ENCODE data around the gene CACNA1A.

The CACNA1A gene

DNA sequence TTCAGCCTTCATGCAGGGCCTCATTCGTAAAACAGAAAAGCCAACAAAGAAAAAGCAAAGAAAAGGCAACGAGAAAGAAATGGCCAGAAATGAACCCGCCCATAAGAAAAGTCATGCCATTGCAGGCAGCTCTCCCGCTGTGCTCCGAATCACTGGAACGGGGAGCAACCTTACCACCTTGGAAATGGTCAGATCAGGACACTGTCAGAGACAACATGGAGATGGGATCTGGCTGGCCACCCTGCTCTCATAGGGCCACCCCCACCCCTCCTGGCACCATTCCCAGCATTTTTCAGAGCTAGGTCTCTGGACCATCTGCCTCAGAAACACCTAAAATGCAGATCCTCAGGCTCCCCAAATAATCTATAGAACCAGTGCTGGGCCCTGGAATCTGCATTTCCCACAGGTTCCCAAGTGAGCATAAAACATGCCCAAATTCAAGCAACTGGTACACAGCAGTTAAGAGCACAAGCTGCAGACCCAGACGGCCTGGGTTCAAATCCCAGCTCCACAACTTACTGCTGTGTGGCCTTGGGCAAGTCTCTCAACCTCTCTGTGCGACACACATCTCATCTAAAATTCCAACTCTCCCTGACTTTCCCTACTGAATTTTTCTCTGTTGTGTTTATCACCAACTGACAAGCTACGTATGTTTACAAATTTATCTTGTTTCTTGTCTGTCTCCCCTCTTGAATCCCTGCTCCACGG lies 204.5 kb downstream of the CACNA1A start:
- no peak for DNase-seq

DNA sequence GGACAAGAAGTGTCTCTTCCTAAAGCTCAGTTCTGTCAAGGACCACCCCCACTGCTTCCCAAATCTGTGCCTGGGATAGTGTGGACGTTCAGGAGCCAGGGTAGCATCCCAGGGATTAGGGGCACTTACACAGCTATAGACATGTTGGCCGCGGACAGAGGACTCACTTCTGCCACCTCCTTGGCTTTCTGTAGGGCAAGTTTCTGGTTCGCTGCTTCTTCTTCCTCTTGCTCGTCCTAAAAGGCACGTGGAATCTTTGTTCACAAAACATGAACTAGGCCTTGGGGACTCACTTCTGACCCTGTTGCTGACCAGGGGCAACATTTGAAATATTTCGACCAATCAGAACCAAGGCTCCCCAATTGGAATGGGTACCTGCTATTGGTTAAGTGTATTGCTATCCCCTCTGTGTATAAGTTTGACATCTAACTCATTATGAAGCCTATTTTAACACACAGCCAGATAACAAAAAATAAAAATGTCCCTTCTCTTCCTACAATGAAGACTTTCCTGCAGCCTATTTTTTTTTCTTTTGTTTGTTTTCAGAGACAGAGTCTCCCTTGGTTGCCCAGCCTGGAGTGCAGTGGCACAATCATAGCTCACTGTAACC lies 205.8 kb downstream of the CACNA1A start:
- no peak for DNase-seq

DNA sequence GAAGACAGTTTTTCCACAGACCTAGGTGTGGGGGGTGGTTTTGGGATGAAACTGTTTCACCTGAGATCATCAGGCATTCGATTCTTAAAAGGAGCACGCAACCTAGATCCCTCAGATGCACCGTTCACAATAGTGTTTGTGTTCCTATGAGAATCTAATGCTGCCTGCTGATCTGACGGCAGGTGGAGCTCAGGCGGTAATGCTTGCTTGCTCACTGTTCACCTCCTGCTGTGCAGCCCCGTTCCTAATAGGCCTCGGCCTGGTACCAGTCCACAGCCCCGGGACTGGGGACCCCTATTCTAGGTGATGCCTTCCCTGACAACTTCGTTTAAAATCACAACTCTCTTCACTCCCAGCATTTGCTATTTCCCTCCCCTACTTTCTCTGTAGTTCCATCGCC lies 206.4 kb downstream of the CACNA1A start:
- DNase-seq, result no peak

DNA sequence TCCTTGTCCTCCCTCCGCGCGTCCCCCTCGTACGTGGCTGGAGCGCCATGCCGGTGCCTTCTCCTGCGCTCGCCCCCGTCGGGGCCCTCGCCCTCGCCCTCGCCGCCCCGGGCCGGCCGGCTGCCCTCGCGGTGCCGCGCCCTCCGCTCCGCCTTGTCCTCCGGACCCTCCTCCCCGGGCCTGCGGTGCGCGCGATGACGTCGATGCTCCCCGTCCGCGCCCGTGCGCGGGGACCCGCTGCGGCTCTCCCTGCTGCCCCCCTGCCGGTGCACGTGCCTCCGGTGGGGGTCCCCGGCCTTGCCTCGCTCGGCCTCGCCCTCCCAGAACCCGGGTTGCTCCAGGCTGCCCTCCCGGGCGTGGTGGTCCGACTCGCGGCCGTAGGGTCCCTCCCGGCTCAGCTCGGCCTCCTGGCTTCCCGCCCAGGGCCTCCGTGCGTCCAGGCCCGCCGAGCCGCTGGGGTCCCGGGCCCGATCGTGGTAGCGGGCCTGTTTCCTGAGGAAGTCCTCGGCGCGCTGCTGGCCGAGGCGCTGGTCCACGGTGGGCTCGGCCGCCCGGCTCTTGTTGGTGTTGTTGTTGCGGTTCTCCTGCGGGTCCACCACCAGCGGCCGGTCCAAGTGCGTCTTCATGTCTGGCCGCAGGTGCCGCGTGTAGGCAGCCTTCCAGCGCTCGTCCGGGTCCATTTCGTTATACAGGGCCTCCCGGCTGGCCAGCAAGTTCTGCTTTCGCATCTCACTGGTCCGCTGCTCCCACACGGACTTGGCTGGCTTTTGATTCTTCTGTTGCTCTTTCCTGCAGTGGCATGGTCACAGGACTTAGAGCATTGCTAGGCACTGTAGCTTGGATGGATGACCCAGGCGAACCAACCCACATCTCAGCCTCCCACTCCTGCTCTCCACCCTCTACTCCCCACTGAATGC lies 207.5 kb downstream of the CACNA1A start:
- no peak for DNase-seq

DNA sequence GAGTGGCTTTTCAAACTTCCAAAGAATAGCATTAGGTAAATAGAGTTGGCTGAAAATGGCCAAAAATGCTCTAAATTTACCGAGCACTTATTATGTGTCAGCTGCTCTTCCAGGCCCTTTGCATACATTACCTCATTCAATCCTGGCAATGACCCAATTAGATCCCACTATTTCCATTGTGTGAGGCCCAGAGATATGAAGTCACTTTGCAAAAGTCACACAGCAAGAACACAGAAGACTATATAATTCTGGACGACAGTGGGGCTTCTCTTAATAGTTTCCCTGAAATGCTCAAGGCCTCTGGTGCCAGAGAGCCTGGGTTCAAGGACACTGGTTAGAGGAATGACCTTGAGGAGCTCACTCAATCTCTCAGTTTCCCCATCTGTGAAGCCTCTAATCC lies 209.3 kb downstream of the CACNA1A start:
- no peak for DNase-seq

DNA sequence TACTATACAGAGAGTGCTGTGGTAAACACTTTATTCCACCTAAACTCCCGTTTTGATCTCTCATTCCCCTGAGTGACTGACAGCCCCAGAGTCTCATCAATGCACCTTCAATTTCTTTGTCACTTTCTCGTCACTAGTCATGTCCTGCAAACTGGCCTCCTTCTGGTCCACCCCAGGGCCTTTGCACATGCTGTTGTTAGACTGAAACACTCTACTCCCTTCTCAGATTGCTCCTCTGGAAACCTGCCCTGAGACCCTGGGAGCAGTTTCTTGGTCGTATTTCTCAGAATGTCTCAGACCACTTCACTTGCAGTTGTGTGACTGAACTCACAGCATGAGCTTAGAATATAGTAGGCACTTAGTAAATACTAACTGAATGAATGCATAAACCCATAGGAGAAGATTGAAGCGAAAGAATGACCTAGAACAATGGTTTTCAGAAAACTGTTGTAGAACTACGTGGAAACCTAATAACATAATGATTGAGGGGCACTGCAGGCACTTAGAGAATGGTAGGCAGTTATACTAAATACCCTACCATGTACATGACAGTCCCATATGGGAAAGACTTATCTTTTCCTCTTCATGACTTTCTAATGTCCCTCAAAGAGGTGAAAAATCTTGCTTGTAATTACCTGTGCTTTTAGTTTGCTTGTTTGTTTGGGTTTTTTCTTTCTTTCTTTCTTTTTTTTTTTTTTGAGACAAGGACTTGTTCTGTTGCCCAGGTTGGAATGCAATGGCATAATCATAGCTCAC lies 211.3 kb downstream of the CACNA1A start:
- no peak for DNase-seq

DNA sequence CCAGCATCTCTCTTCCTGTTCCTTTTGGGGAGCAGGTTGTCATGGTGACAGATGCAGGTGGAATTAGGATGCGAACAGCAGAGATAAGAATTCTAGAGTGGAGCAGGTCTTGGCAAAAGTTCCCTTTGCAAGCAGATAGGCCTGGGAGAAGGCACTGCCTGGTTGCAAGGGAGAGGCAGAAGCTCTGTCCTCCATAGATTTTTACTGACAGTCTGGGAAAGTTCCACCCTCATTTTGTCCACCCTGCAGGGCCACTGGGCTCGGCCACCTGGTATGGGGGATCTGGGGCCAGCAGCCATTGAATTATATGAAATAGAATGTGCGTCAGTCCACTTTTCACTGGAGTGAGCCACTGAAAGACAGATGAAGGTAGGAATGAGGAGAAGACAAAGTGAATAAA lies 214.4 kb downstream of the CACNA1A start:
- no peak for DNase-seq

DNA sequence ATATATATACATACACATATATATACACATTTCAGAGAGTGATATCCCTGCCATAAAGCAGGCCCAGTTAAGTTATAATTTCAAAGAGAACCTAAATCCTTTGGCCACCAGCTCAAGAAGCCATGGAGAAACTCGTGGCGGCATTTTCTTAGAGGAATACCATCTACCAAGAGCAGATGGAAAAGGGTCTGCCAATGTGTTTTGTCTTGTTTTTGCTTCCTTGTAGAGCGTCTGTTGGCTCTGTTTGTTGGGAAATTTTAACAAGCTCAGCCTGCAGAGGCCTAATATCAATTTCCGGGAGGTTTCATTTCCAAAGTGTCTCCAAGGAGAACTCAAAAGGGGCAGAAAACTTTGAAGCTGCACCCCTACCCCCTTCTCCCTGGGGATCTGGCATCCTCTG lies 215.5 kb downstream of the CACNA1A start:
- DNase-seq, result no peak

DNA sequence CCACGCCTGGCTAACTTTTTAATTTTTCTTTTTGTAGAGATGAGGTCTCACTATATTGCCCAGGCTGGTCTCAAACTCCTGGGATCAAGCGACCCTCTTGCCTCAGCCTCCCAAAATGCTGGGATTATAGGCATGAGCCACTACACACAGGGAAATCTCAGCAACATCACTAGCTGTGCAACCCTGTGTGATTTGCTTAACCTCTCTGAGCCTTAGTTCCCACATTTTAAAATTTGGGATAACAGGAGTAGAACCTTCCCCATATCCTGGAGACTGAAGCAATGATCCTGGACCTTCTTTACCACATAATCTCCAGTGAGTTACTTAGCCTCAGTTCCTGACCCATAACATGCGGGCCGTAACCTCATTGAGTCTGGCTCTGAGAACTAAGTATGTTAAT lies 217.0 kb downstream of the CACNA1A start:
- no peak for DNase-seq

DNA sequence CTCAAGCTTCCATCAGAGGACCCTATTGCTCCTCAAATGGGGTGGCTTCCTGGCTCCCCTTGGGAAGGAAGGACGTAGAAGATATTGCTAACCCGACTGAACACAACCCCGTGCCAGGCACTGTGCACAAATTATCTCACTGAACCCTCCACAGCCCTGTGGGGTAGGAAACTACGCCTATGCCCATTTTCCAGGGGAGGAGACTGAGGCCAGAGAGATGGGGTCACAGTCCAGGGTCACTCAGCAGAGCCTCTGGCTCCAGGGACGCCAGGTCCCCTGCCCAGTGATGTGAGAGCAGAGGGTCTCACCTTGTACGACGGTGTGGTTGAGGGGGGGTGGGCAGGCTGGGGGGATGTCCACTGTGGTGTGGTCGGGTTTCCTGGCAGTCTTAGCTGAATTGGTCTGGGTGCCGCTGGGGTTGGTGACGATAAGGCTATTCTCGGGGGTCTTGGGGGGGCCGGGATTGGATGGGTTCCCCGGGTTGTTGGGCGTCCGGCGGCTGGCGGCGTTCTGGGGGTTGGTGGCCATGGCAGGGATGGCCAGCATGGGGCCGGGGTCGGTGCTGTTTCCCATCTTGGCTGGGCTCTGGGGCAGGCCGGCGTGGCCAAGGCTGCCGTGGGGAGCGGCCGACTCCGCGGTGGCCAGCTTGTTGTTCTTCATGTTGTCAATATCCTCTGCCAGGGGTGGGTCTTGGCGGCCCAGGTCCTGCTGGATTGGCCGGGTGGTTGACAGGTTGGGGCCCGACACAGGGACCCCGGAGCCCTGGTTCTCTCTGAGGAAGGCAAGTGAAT lies 219.9 kb downstream of the CACNA1A start:
- no peak for DNase-seq

DNA sequence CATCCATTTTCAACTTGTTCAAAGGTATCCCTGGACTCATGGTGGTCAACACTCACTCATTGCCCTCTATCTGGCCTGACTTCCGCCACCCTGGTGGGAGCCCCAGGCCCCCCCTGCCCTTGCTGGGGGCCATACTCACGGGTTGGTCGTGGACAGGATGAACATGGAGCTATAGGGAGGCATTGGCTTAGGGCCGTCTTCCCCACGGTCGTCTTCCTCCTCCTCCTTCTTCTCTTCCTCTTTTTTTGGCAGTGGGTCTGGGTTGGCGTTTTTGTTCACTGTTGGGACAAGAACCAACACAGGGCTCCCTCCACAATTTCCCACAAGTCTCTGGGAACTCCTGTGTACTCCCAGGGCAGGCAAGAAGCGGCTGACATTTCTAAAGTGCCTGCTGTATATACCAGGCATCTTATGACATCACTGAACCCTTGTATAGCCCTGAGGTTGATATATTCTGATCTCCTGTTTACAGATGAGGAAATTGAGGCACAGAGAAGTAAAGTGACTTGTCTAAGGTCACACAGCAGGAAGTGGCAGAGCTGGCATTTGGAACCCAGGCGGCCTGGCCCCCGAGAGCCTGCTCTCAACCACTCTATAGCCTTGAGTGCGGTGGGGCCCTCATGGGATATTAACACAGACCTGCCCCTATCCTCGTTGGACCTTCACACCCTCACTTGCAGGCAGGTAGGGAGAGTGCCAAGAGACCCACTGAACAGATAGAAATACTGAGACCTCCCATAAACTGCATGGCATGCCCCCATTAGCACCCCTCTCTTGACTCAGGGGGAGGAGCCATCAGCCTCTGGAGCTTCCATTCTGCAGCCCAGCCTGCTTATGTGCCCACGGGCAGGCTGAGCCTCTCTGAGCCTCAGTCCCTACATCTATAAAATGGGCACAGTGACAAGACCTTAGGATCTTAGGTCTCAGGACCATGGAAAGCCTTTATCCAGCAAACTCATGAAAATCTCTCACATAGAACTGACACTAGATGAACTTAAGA lies 221.1 kb downstream of the CACNA1A start:
- DNase-seq, result no peak

DNA sequence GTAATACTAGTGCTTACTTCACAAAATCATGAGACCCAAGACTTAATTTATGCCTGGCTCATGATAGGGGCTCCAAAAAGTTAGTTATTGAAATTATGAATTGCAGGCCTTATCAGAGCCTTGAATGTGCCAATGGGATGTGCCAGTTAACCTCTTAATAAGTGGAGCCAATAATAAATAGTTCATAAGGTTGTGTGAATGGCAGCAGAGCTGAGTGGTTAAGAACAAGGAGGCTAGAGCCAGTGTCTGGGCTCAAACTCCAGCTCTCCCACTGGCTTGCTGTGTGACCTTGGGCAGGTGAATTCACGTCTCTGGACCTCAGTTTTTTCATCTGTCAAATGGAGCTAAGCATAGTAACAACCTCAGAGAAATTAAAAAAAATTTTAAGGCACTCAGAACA lies 222.4 kb downstream of the CACNA1A start:
- DNase-seq, result no peak

DNA sequence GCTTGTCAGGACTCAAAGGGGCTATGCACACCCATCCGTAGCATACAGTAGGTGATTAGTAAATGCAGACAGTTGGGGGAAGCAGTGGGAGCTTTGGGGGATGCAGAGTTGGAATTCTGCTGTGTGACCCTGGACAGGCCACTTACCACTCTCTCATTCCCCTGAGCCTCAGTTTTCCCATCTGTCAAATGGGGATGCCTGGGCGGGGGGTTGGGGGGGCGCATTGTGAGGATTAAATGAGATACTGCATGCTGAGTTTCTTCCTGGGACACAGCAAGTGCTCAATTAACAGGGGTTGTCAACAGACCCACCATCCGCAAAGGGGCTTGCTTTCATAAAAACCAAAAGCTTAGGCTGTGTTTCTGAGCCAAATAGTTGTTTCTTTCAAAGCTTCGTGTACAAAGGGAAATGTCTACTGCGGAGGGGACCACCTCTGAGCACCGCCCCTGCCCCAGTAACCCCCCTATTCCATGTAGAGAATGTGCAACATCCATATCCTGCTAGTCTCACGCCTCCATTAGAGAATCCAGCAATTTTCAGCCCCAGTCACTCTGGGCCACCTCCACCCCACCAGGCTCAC lies 223.7 kb downstream of the CACNA1A start:
- DNase-seq, result no peak

DNA sequence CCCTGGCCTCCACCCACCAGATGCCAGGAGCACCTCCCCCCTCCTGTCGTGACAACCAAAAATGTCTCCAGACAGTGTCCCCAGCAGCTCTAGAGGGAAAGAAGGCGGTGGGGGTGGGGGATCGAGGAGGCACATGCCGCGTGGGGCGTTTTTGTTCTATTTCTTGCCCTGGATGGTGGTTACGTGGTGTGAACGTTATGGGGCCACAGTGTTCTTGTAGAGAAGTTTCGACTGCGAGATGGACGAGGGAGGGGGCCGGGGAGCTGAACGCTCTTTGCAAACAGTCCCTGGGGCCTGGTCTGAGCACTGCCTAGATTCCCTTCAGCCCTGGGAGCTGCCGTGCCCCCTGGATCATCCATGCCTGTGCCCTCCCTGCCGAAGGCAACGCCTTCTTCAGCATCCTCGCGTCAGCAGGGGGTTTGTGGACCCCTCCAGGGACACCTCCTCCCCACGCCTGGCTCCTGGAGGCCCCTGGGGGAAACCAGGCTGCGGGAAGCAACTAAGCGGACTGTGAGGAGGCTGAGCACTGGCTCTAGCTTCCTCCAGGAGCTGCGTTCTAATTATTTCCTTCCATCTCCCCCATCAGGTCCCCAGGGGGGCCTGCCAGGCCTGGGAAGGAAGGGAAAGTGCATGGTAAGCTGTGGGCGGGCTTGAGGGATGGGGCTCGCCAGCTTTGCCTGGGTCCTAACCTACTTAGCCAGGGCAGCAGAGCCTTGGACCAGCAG lies 224.6 kb downstream of the CACNA1A start:
- no peak for DNase-seq

DNA sequence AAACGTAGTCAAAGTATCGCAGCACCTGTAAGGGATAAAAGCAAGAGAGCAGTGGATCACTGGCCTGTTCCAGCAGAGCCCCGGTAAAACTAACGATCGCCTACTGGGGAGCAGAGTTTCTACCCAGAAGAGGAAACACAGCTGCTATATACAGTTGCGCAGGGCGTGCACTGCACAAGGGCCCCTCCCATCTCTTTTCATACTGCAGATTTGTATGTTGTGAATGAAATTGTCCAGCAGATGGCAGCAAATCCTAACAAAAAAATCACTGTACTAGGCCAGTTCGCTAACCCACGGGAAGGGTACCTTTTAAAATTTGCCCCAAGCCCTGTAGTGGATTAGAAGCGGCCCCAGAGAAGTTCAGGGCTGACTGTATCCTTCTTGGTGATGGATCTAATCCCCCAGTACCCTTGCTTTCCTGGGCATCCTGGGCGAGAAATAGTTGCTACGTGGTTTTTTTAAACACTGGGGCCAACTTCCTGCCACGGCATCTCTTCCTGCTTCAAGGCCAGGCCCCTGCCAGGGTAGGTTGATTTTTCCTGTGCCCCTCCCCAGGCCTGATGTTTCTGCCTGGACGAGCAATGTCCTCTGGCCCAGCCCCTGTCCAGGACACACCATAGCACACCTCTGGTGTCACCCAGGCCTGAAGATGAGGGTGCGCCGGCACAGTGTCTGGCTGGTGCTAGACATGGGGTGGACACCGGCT lies 229.0 kb downstream of the CACNA1A start:
- DNase-seq, result peak; percentile 65

DNA sequence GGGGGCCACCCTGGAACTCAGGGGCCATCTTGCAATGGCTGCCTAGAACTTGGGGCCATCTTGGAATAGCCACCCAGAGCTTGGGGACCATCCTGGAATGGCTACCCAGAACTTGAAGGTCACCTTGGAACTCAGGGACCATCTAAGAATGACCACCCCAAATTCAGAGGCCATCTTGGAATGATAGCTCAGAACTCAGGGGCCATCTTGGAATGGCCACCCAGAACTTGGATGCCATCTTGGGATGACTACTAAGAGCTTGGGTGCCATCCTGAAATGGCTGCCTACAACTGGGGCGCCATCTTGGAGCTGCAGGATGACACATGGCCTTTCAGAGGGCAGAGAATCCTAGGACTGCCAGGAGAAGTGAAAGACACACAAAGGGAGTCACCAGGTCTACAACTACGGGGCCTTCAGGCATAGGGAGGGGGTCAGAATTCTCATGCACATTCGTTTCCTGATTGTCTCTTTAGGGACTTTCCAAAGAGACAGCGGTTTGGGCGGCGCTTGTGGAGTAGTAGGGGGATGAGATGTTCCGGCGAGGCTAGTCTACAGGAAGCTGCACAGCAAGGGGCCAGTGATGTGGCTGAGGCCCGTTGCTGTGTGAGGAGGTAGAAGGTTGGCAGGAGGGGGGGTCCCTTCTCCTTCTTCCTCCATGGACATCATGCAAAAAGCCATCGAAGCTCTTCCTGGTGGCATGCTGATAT lies 231.1 kb downstream of the CACNA1A start:
- peak; percentile 13 for DNase-seq

DNA sequence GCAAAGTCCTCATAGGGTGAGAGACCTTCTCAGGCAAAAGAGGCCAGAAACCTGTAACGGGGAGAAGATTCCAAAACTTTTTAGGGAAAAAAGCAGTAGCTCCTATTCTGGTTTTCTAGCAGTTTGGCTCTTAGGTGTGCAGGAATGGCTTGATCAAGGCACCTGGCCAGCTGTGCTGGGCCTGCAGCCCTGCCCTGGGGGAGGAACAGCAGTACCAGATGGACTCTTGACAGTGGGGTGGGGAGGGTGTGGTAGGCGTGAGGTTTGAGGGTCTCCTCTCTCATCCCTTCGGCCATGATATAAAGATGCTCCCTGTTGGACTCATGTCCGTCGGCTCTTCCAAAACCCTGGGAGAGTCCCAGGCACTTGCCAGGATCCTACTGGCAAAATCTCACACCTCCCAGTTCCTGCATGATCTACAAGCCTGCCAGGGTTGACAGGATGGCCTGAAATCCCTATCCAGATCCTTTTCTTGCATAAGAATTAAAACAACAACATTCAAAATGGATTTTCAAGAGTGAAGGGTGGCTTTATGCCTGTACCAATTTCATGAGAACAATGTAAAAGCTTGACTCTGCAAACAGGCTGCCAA lies 235.7 kb downstream of the CACNA1A start:
- no peak for DNase-seq

DNA sequence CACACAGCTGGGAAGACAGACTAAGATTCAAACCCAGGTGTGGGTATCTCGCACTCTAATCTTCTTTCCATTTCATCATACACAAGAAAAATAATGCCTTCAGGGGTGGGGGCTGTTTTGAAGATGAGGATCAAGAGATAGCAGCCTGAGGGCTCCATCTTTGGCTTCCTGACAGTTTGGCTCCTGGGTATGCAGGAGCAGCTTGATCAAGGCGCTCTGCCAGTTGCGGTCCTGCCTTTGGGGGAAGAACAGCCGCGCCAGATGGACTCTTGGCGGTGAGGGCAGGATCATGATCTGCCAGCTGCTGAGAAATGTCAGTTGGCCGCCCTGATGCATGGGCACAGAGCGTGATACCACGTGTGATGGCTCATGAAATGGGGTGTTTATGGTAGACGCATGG lies 236.9 kb downstream of the CACNA1A start:
- no peak for DNase-seq

Measured in stimulated activated CD4-positive, alpha-beta T cell treated with anti-CD3 and anti-CD28 coated beads, Interleukin-15, amount 100 ng/mL, for 24 hours (primary cell).